Neural cell (in vitro differentiated cells): Measurements from ENCODE around the gene INTS11. TPM values are rescaled to one million over a fixed set of nuclear protein-coding genes. Genes with fewer than 3 reads are reported as not detected.

ENCODE experiments used
- H2AFZ ChIP-seq: fragments of 200-600, 300-800 bp; sonication (generic), shearing (Covaris generic); 2 replicates; pipeline ENCODE4 v1.6.0; 2014; ENCODE audit warnings: low read depth, mild to moderate bottlenecking, antibody characterized with exemption, low read length, moderate library complexity
- H3F3A ChIP-seq: fragments of 200-600 bp; shearing (Covaris generic); 2 replicates; pipeline ENCODE4 v1.6.1; 2016; ENCODE audit warnings: mild to moderate bottlenecking, moderate library complexity, mixed read lengths, antibody characterized with exemption, low read length; ENCODE audit not compliant: insufficient read depth, poor library complexity, severe bottlenecking
- H3K27ac ChIP-seq: fragments of 200-600, 300-800 bp; sonication (generic), shearing (Covaris generic); 2 replicates; pipeline ENCODE4 v1.5.1; 2014; ENCODE audit warnings: mild to moderate bottlenecking, low read length, moderate library complexity
- H3K27me3 ChIP-seq: fragments of 300-800, 200-600 bp; sonication (generic), shearing (Covaris generic); 2 replicates; pipeline ENCODE4 v1.6.0; 2014; ENCODE audit warnings: mild to moderate bottlenecking, low read depth, low read length, moderate library complexity; ENCODE audit not compliant: insufficient read depth
- H3K36me3 ChIP-seq: fragments of 300-800, 200-600 bp; sonication (generic), shearing (Covaris generic); 2 replicates; pipeline ENCODE4 v1.5.1; 2014; ENCODE audit warnings: mild to moderate bottlenecking, antibody characterized with exemption, low read length, moderate library complexity; ENCODE audit not compliant: insufficient read depth
- H3K4me2 ChIP-seq: fragments of 300-800, 200-600 bp; sonication (generic), shearing (Covaris generic); 2 replicates; pipeline ENCODE4 v1.6.0; 2014; ENCODE audit warnings: mild to moderate bottlenecking, low read length
- H3K4me3 ChIP-seq: fragments of 300-800, 200-600 bp; sonication (generic), shearing (Covaris generic); 2 replicates; pipeline ENCODE4 v1.5.1; 2014; ENCODE audit warnings: mild to moderate bottlenecking, low read length, moderate library complexity
- H3K79me2 ChIP-seq: fragments of 200-600 bp; shearing (Covaris generic); replicated peaks from 2 replicates; pipeline ENCODE4 v1.6.0; 2014; ENCODE audit warnings: mild to moderate bottlenecking, low read length, moderate library complexity; ENCODE audit not compliant: insufficient read depth
- H3K9ac ChIP-seq: fragments of 300-800, 200-600 bp; sonication (generic), shearing (Covaris generic); 2 replicates; pipeline ENCODE4 v1.6.1; 2016; ENCODE audit warnings: mild to moderate bottlenecking, low read length, mixed read lengths
- H3K9me2 ChIP-seq: fragments of 200-600 bp; shearing (Covaris generic); 2 replicates; pipeline ENCODE4 v1.6.1; 2016; ENCODE audit warnings: mild to moderate bottlenecking, low read length, mixed read lengths; ENCODE audit not compliant: insufficient read depth
- H3K9me3 ChIP-seq: fragments of 200-600, 300-800 bp; sonication (generic), shearing (Covaris generic); 2 replicates; pipeline ENCODE4 v1.6.1; 2016; ENCODE audit warnings: mild to moderate bottlenecking, mixed run types, low read length, moderate library complexity, mixed read lengths
- H4K20me1 ChIP-seq: fragments of 200-600 bp; shearing (Covaris generic); 2 replicates; pipeline ENCODE4 v1.6.1; 2016; ENCODE audit warnings: mild to moderate bottlenecking, mixed run types; ENCODE audit not compliant: insufficient read depth
- EP300 ChIP-seq: fragments of 450-650 bp; conservative IDR thresholded peaks from 2 replicates; pipeline ENCODE4 v1.6.1; 2014; ENCODE audit warnings: antibody characterized with exemption, mild to moderate bottlenecking, moderate library complexity; ENCODE audit not compliant: poor library complexity, severe bottlenecking
- EZH2 ChIP-seq: fragments of 200-600, 300-800 bp; shearing (Covaris generic), sonication (generic); IDR thresholded peaks from 2 replicates; pipeline ENCODE4 v1.6.1; 2014; ENCODE audit warnings: antibody characterized with exemption, low read length, borderline replicate concordance, mild to moderate bottlenecking; ENCODE audit not compliant: insufficient read depth, poor library complexity, severe bottlenecking
- MXI1 ChIP-seq: fragments of 450-650 bp; conservative IDR thresholded peaks from 2 replicates; pipeline ENCODE4 v1.6.1; 2014; ENCODE audit warnings: antibody characterized with exemption, mild to moderate bottlenecking; ENCODE audit not compliant: poor library complexity, severe bottlenecking
- POLR2AphosphoS5 ChIP-seq: IDR thresholded peaks from 2 replicates; pipeline ENCODE4 v1.6.1; 2012
- RAD21 ChIP-seq: fragments of 450-650 bp; conservative IDR thresholded peaks from 2 replicates; pipeline ENCODE4 v1.6.1; 2014; ENCODE audit warnings: antibody characterized with exemption, mild to moderate bottlenecking, moderate library complexity
- SMC3 ChIP-seq: fragments of 450-650 bp; conservative IDR thresholded peaks from 2 replicates; pipeline ENCODE4 v1.6.1; 2014; ENCODE audit warnings: antibody characterized with exemption, mild to moderate bottlenecking, moderate library complexity; ENCODE audit not compliant: poor library complexity
- TAF1 ChIP-seq: IDR thresholded peaks from 2 replicates; pipeline ENCODE4 v1.6.1; 2012; ENCODE audit warnings: low read depth
- polyA plus RNA-seq: library from polyadenylated mRNA; depleted of rRNA; stranded (reverse); fragments of >200 nt; gene quantifications from 2 replicates; pipeline ENCODE4 v1.2.3, GENCODE V29; 2014
- TF ChIP-seq, protein P1 (sequence below): IDR thresholded peaks from 2 replicates; pipeline ENCODE4 v1.6.1; 2012; ENCODE audit warnings: borderline replicate concordance
- TF ChIP-seq, protein P2 (sequence below): fragments of 450-650 bp; IDR thresholded peaks from 2 replicates; pipeline ENCODE4 v1.5.1; 2014; ENCODE audit warnings: antibody characterized with exemption, mild to moderate bottlenecking, moderate library complexity; ENCODE audit not compliant: poor library complexity, severe bottlenecking

The INTS11 gene
- polyA plus RNA-seq, 1 donor from 2014 or later: 131 TPM

DNA sequence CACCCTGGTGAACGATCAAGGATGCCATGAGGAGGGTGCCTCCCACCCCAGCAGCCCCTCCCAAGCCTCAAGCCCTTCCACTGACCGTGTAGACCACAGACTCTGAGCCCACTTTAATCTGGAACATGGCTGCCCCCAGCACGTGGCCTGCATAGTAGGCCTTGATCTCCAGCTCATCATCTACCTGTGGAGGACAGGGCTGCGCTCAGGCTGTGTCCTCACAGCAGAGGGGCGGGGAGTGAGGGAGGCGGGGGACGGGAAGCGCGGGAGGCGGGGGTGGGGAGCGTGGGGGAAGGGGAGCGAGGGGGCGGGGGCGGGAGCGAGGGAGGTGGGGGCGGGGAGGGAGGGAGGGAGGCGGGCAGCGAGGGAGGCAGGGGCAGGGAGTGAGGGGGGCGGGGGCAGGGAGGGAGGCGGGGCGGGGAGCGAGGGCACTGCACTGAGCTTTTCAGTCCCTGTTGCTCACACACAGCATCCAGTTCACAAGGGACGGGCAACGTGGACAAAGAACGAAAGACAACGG is 9.0 kb downstream of the INTS11 start (continued):
- TF ChIP-seq, protein P1, sequence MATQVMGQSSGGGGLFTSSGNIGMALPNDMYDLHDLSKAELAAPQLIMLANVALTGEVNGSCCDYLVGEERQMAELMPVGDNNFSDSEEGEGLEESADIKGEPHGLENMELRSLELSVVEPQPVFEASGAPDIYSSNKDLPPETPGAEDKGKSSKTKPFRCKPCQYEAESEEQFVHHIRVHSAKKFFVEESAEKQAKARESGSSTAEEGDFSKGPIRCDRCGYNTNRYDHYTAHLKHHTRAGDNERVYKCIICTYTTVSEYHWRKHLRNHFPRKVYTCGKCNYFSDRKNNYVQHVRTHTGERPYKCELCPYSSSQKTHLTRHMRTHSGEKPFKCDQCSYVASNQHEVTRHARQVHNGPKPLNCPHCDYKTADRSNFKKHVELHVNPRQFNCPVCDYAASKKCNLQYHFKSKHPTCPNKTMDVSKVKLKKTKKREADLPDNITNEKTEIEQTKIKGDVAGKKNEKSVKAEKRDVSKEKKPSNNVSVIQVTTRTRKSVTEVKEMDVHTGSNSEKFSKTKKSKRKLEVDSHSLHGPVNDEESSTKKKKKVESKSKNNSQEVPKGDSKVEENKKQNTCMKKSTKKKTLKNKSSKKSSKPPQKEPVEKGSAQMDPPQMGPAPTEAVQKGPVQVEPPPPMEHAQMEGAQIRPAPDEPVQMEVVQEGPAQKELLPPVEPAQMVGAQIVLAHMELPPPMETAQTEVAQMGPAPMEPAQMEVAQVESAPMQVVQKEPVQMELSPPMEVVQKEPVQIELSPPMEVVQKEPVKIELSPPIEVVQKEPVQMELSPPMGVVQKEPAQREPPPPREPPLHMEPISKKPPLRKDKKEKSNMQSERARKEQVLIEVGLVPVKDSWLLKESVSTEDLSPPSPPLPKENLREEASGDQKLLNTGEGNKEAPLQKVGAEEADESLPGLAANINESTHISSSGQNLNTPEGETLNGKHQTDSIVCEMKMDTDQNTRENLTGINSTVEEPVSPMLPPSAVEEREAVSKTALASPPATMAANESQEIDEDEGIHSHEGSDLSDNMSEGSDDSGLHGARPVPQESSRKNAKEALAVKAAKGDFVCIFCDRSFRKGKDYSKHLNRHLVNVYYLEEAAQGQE: no peak

DNA sequence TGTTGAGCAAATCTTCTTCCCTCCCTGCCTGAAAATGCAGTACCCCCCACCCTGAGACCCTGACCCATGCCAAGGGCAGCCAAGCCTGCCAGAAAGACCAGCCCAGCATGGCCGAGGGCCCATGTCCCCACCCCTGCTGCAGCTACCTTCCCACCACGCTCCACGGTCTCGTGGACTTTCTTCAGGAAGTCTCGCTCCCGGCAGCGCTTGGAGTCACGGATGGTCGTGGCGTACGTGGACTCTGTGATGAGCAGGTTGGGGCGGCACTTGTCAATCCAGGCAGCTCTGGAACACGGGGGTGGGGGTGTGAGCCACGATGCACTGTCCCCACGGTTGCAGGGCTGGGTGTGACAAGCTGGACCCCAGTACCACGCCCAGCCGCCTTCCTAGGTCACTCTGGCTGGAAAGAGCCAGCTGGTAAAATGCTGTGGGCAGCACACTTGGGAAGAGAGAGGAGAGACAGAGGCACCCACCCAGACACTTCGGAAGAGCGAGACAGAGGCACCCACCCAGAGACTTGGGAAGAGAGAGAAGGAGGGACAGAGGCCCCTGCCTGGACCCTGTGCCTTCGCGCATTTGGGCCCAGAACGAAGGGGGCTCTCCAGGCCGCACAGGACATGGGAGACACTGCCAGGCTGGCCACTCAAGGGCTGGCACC is 9.7 kb downstream of the INTS11 start:
- no peak overlapping the region for H2AFZ ChIP-seq
- H3K9ac ChIP-seq: no peak overlapping the region
- no peaks in the 10 kb centered on the region for H3K9me2 ChIP-seq
- no peaks in the 10 kb centered on the region for H3K79me2 ChIP-seq
- H3F3A ChIP-seq: no peaks in the 10 kb centered on the region
- no peak overlapping the region for H3K4me2 ChIP-seq
- no peak overlapping the region for H3K4me3 ChIP-seq
- H3K27ac ChIP-seq: no peak overlapping the region
- H3K9me3 ChIP-seq: no peaks in the 10 kb centered on the region
- H4K20me1 ChIP-seq: no peaks in the 10 kb centered on the region
- TF ChIP-seq SMC3 (no peak), MXI1 (no peak), POLR2AphosphoS5 (no peak), EP300 (no peak), EZH2 (no peak), TAF1 (no peak)
- no peaks in the 10 kb centered on the region for H3K36me3 ChIP-seq
- no peaks in the 10 kb centered on the region for H3K27me3 ChIP-seq

DNA sequence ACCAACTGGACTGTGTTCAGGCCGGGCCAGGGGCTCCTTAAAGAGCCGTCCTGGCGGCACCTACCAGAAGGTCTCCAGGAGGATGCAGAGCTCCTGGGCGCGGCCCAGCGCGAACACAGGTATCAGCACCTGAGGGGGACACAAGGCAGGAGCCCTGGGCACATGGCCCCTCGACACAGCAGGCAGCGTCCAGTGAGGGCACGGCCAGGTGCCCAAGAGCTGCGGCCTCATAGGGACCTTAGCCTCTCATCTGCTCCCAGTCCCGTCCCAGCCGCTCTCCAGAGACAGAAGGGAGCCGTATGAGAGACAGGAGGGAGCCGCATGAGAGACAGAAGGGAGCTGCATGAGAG is 10.2 kb downstream of the INTS11 start:
- no peaks in the 10 kb centered on the region for H3K9me3 ChIP-seq
- H3K4me2 ChIP-seq: no peak overlapping the region
- H4K20me1 ChIP-seq: no peaks in the 10 kb centered on the region
- no peak overlapping the region for H3K4me3 ChIP-seq
- H3F3A ChIP-seq: no peaks in the 10 kb centered on the region
- H2AFZ ChIP-seq: no peak overlapping the region
- H3K9me2 ChIP-seq: no peaks in the 10 kb centered on the region
- H3K27me3 ChIP-seq: no peaks in the 10 kb centered on the region
- H3K9ac ChIP-seq: no peak overlapping the region
- no peak overlapping the region for H3K27ac ChIP-seq
- H3K79me2 ChIP-seq: no peaks in the 10 kb centered on the region
- TF ChIP-seq POLR2AphosphoS5 (no peak), SMC3 (no peak), MXI1 (no peak), TAF1 (no peak), EZH2 (no peak), RAD21 (no peak), EP300 (no peak)
- TF ChIP-seq, protein P2, sequence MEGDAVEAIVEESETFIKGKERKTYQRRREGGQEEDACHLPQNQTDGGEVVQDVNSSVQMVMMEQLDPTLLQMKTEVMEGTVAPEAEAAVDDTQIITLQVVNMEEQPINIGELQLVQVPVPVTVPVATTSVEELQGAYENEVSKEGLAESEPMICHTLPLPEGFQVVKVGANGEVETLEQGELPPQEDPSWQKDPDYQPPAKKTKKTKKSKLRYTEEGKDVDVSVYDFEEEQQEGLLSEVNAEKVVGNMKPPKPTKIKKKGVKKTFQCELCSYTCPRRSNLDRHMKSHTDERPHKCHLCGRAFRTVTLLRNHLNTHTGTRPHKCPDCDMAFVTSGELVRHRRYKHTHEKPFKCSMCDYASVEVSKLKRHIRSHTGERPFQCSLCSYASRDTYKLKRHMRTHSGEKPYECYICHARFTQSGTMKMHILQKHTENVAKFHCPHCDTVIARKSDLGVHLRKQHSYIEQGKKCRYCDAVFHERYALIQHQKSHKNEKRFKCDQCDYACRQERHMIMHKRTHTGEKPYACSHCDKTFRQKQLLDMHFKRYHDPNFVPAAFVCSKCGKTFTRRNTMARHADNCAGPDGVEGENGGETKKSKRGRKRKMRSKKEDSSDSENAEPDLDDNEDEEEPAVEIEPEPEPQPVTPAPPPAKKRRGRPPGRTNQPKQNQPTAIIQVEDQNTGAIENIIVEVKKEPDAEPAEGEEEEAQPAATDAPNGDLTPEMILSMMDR: no peak
- TF ChIP-seq, protein P1: no peak
- H3K36me3 ChIP-seq: no peaks in the 10 kb centered on the region
